GM18519 (cell line): ENCODE measurements around the gene TIMM21.

Experiments used
- ATAC-seq: cut with Tn5 transposase; IDR thresholded peaks from one replicate; pipeline ENCODE4 v1.9.1; 2021; ENCODE audit warnings: mild to moderate bottlenecking, moderate library complexity; ENCODE audit not compliant: unreplicated experiment, low FRiP score

The TIMM21 gene

DNA sequence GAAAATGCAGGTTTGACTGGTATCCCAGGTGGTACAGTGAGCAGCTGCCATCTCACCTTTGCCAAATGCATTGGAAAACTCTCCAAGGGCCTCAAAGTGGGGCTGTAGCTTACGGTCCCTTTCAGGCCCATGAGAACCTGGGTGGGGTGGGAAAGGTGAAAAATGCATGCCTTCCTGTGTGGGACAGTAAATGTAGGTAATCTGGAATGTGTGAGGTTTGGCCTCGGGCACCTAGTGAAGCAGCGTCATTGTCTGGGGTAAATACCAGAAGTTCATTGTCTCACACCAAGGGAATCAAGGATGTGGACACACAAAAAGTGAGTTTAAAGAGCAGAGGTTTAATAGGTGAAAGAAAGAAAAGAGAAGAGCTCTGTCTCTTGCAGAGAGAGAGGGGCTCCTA lies 36.6 kb downstream of the TIMM21 start:
- no peak for ATAC-seq

DNA sequence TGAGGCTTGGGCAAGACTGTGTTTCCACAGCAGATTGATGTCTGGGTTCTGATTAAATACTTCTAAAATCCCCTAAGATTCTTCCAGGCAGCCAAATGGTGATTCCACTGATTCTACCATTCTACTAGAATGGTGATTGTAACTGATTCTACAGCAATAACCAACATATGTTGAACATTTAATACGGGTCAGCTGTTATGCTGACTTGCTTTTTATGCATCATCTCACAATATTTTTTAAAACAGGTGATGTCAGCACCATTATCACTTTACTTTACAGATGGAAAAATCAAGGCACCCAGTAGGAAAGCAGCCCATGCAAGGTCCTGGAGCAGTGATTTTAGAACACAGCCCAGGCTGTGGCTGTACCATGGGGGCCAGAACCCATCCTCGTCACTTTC lies 37.5 kb downstream of the TIMM21 start:
- ATAC-seq = no peak

DNA sequence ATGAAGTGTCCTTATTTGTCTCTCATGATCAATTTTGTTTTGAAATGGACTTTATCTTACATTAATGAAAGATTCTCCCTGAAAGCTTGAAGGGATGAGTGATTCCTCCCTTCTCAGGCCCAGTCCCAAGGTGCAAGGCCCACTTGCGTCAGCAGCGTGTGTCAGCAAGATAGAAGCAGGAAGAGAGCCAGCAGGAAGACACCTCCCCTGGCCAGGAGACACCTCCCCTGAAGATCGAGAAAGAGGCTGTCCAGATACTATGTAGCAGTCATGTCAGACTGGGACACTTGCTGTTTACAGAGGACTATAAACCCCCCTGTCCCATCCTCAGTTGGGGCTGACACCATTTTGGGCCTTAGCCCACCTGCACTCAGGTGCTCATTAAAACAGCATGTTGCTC lies 38.3 kb downstream of the TIMM21 start:
- no peak for ATAC-seq

DNA sequence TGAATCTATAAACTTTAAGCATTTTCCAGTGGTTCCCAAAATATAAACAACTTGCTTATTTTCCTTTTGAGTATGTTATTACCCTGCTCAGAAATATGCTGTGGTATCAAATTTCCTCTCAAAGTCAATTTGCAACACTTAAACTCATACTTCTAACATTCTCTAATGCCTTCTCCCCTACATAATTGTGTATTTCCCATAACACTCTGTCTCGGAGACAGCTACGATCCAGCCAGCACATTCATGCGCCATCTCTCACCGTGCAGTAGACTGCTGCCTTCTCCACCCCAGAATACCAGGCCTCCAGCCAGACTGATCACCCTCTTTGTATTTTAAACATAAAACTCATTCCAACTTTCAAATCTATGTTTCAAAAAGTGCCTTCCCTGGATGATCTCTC lies 41.8 kb downstream of the TIMM21 start:
- no peak for ATAC-seq

DNA sequence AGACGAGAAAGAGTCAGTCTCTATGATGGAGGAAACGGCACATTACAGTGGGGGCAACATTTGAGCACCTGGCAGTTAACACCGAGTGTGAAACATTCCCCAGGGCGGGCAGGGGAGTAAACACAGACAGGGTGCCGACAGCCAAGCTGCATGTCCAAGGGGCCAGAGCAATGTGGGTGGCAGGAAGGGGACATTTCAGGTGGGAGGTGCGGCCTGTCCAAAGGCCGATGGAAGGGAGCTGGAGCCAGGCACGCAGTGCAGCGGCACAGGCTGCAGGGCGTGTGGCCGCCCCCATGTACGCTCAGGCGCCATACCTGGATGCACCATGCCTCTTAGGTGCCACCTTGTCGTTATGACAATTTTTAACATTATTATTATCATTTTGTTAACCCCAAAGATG lies 43.3 kb downstream of the TIMM21 start:
- no peak for ATAC-seq

DNA sequence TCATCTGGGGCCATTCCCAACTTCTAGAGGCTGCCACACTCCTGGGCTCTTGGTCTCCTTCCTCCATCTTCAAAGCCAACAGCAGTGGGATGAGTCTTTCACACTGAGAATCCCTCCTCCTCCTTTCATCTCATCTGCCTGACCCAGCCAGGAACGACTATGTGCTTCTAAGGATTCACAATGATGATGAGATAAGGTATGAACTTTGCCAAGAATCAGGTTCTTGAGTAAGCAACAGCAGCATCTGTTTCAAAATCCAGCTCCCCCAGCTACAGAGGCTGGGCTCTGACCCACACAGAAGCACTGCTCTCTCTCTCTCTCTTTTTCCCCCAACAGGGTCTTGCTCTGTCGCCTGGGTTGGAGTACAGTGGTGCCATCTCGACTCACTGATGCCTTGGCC lies 46.4 kb downstream of the TIMM21 start:
- no peak for ATAC-seq

DNA sequence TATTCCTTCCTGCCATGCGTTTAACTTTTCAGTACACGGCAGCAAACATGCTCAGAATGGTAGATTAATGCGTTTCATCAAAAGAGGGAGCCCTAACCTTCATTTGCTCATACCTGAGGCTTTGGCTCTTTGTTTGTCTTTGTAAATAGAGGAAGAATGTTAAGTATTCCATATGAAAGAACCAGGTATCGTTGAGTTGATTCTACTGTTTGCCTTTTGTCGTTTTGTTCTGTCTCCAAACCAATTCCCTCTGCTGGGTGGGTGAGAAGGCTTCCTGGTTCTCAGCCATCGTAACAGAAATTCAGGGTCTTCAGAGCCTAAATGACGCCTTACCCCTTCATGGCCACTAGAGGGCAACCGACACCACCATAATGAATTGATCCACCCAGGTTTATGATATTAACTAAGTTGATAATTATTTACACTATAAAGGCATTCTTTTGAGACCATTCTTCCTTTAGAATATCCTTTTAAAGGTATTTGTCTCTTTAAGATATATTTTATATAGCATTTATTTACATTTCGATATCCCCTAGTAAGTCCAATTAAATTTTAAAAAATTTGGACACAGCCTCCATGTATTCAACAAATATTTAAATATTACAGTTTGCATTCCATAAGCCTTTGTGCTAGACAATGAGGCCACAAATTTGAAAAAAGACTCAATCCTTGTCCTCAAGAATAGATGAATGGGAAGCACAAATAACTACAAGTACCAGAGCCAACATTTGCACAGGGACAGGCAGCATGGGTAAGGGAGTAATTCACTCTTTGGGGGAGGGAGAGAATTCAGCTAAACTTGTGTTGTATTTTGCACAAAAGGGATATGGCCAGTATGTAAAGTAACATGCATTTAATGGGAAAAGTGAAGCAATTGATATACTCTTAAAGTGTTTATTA lies 48.1 kb downstream of the TIMM21 start:
- ATAC-seq = peak; percentile 89

DNA sequence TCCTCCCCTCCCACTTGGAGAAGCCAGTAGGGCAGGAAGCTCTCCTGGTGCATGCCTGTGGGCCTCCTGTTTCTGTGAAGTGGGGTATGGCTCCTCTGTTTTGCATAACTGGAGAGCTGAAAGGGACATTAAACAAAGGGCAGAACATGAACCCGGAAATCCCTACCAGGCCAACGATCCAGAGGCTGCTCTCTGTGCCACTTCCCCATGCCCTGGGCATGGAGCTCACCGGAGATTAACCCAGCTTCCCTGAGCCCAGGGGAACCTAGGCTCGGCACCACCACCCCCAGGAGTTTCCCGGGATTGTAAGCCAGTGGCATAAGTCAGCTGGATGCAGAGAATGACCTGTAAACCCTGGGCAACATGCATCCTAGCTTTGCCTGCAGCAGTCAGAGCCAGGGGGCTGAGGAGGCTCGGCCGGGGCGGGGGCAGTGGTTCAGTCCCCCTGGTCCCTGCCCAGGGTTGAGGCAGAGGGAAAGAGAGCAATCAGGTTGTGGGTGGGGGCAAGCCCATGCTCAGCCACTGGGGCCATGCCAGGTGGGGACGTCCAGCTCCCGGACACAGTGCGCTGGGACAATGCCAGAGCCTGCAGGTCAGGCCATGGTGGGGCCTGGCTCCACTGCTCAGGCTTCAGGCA lies 49.5 kb downstream of the TIMM21 start:
- no peak for ATAC-seq

DNA sequence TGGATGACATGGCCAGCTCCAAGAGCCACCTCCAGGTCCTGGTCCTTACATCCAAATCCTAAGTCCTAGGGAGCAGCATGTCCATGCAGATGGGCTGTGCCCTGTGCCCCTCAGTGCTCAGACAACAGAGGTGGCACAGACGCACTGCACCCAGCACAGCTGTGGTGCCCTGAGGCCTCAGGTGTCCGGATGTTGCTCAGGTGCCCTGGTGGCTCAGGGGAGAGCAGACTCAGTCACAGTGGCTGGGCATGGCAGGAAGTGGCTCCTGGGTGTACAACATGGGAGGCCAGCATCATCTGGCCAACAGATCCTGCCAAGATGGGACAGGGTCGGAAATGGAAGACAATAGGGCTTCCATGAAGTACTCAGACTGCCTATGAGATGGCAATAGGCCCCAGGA lies 50.1 kb downstream of the TIMM21 start:
- no peak for ATAC-seq

DNA sequence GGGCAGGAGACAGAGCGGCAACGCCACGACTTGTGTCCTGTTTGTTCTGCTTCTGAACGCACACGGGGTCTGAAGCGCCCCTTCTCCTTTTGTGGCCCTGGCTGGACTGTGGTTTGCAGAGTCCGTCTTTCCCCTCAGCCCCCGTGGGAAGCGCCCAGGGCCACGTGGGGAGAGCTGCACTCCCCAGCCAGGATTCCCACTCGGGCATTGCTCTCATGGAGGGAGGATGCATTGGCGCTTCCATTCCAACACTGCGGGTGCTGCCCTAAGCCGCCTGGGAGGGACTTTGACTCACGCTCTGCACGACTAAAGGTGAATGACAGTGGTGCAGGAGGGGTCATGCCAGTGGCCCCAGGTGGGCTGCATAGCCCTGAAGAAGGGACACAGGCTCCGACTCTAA lies 52.5 kb downstream of the TIMM21 start:
- no peak for ATAC-seq

DNA sequence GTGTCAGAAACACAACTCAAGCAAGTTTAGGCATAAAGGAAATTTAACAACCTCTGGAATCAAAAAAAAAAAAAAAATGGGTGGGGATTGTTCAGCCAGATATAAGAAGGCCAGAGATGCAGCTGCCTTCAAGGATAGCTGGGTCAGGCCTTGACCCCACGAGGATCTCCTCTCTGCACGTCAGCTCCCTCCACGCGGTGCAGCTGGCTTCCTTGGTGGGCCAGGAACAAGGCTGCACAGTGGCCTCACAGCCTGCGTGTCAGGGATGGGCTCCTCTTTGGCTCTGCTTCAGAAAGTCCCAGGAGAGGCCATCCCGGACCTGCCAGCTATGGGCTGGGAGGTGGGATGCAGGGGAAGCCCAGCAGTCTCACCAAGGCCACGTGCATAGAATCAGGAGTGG lies 55.5 kb downstream of the TIMM21 start:
- ATAC-seq = no peak

DNA sequence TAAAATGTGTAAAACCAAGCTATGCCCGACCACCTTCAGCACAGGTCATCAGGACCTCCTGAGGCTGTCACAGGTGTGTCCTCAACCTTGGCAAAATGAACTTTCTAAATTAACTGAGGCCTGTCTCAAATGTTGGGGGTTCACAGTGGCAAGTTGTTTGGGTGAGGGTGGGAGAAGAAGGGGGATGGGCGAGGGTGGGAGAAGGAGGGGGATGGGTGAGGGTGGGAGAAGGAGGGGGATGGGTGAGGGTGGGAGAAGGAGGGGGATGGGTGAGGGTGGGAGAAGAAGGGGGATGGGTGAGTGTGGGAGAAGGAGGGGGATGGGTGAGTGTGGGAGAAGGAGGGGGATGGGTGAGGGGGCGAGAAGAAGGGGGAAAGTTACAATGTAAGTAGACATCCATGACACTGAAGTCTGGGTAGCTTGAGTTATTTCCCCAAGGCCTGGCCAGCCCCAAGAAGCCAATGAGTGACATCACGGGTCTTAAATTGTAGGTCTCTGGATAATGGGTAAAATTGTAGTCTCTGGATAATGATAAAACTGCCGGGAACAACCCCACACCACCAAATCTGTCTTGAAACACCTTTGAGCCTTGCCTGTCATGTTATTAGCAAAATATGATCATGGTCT lies 56.3 kb downstream of the TIMM21 start:
- ATAC-seq = no peak
